K562 (cell line): ENCODE results near the gene ZNF837. TPM values are rescaled to one million over a fixed set of nuclear protein-coding genes. Genes with fewer than 3 reads are reported as not detected.
A peak's percentile ranks its signal among the peaks of the same experiment; 100 is the strongest.

ENCODE experiments used
- ETV6 ChIP-seq, 3 experiments: fragments of 150-350 bp in 1 of 3; sonication (generic) in 1 of 3; formaldehyde crosslinking in 1 of 3; IDR thresholded peaks; 2 replicates each; pipeline versions ENCODE4 v1.6.1 to v1.8.0; 2014 to 2022; ENCODE audit warnings: borderline replicate concordance in 2 of 3, low read depth in 2 of 3, antibody characterized with exemption in 1 of 3, low read length in 1 of 3, mild to moderate bottlenecking in 1 of 3, missing genetic modification reagents in 1 of 3
- GABPB1 ChIP-seq: sonication (generic); formaldehyde crosslinking; IDR thresholded peaks from 2 replicates; pipeline ENCODE4 v1.8.0; 2022; ENCODE audit warnings: mild to moderate bottlenecking, missing genetic modification reagents
- MAFF ChIP-seq: IDR thresholded peaks from 2 replicates; pipeline ENCODE4 v1.6.1; 2012; ENCODE audit warnings: low read length, improper control_type of control experiment
- NONO ChIP-seq, 2 experiments: fragments of 200-400 bp in 1 of 2; fragments of 450-650 bp in 1 of 2; formaldehyde crosslinking in 1 of 2; IDR thresholded peaks; 2 replicates each; pipeline ENCODE4 v1.6.1; 2017; ENCODE audit warnings: low read depth in 2 of 2, mild to moderate bottlenecking in 2 of 2, moderate library complexity in 2 of 2, low read length in 1 of 2
- PURB ChIP-seq: sonication (generic); formaldehyde crosslinking; IDR thresholded peaks from 2 replicates; pipeline ENCODE4 v1.9.0; 2021; ENCODE audit warnings: low read depth, mild to moderate bottlenecking, missing genetic modification reagents
- SP1 ChIP-seq: sonication (generic); formaldehyde crosslinking; IDR thresholded peaks from 2 replicates; pipeline ENCODE4 v1.8.1; 2022; ENCODE audit warnings: mild to moderate bottlenecking, missing genetic modification reagents
- TAF9B ChIP-seq: fragments of 450-650 bp; IDR thresholded peaks from 2 replicates; pipeline ENCODE4 v1.6.1; 2018; ENCODE audit warnings: mild to moderate bottlenecking; ENCODE audit not compliant: partially characterized antibody
- polyA plus RNA-seq, 8 experiments: library from polyadenylated mRNA; depleted of rRNA in 4 of 8; stranded (reverse) in 5 of 8; unstranded in 3 of 8; fragments of >200 nt; fragmentation: Nextera tagmentation in 2 of 8; fragmentation: Illumina TruSeq in 1 of 8; extraction: Ambion mirVana in 2 of 8; extraction: Trizol in 1 of 8; gene quantifications; 2 replicates each; pipeline versions ENCODE4 v1.2.1 to v1.2.3, GENCODE V29; 2011 to 2014; ENCODE audit warnings: inconsistent platforms in 1 of 8, missing spikeins in 1 of 8
- total RNA-seq, 7 experiments: library from RNA; depleted of rRNA in 6 of 7; stranded (reverse); fragments of >200 nt in 6 of 7; fragmentation: Illumina TruSeq in 2 of 7; extraction: Trizol in 2 of 7; gene quantifications; 2 replicates each; pipeline versions ENCODE4 v1.2.1 to v1.2.3, GENCODE V29; 2011 to 2021; ENCODE audit warnings: low replicate concordance in 1 of 7
- TF ChIP-seq, protein P1 (sequence below): sonication (generic); formaldehyde crosslinking; IDR thresholded peaks from 2 replicates; pipeline ENCODE4 v1.8.0; 2022; ENCODE audit warnings: missing genetic modification reagents, mild to moderate bottlenecking, moderate library complexity, borderline replicate concordance
- TF ChIP-seq, protein P2 (sequence below): sonication (generic); formaldehyde crosslinking; IDR thresholded peaks from 2 replicates; pipeline ENCODE4 v1.8.0; 2022; ENCODE audit warnings: mild to moderate bottlenecking, missing genetic modification reagents
- TF ChIP-seq, protein P3 (sequence below): fragments of 450-650 bp; formaldehyde crosslinking; IDR thresholded peaks from 2 replicates; pipeline ENCODE4 v1.4.0; 2020; ENCODE audit warnings: mild to moderate bottlenecking, moderate library complexity
- TF ChIP-seq, protein P4 (sequence below), 3 experiments: fragments of 200-800 bp in 1 of 3; fragments of 250-450 bp in 1 of 3; fragments of 450-650 bp in 1 of 3; sonication (Bioruptor Pico) in 1 of 3; sonication (Bioruptor generic) in 1 of 3; formaldehyde crosslinking in 1 of 3; IDR thresholded peaks; 2 replicates each; pipeline versions ENCODE4 v1.6.1 to v1.8.0; 2016 to 2022; ENCODE audit warnings: mild to moderate bottlenecking in 2 of 3, missing genetic modification characterization in 2 of 3, missing compliant biosample characterization in 1 of 3, moderate library complexity in 1 of 3
- TF ChIP-seq, protein P5 (sequence below): IDR thresholded peaks from 2 replicates; pipeline ENCODE4 v1.6.1; 2014; ENCODE audit warnings: antibody characterized with exemption

The ZNF837 gene
- total and polyA plus RNA-seq, 9 of the 15 experiments (the other 6 are each of a cell fraction or from before 2014, with no cell fraction given), result 0.11 to 2.1 (median 0.57) TPM; not detected in 4

DNA sequence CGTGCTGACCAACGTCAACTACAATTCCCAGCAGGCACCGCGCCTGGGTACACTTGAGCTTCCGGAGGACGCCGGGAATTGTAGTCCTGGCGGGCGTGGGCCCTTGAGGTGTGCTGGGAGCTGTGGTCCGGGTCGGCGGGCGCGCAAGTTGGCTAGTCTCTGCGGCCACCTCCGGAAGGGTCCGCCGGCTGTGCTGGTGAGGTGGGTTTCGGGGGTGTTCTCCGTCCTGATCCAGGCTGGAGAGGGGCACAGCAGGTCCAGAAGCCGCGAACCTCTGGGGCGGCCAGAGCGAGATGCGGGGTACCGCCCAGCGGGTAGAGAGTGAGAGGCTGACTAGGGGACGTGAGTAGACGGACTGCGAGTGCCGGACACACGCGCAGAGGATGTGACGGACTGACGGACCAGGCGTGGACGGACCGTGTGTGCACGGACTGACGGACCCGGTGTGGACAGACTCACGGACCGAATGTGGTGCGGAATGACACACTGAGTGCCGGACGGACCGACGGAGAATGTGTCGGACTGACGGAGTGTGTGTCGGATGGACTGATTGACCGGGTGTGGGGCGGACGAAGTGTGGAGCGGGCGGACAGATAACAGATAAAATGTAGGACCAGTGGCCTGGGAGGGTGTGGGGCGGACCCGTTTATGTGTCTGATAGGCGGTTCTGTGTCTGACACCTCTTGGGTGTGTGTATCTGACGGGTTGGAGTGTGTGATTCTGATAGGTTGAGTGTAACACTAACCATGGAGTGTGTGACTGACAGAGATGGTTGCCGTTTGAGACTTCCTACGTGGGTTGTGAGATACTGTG lies 53.7 kb downstream of the ZNF837 start, which contains the start of gene ZSCAN22 (continued):
- TF ChIP-seq SP1 (CRISPR knock-in tag) (peak; percentile 96), NONO (IDR thresholded peaks at IDR 0.05; ENCODE audit: low read depth in 2 of 2, low read length in 1 of 2) (0 out of 4 replicates have a peak, but pooled peaks of 1 of the 2 experiments have one; percentile 13), TAF9B (peak; percentile 81), ETV6 (IDR thresholded peaks at IDR 0.05; ENCODE audit: borderline replicate concordance in 1 of 2, low read depth in 2 of 2, low read length in 1 of 2) (no peak; a peak in 1 of 4 replicates), ETV6 (CRISPR knock-in tag; IDR thresholded peaks at IDR 0.05; ENCODE audit: borderline replicate concordance) (no peak), GABPB1 (peak; percentile 99), MAFF (no peak), PURB (CRISPR knock-in tag) (no peak)
- TF ChIP-seq, protein P1, sequence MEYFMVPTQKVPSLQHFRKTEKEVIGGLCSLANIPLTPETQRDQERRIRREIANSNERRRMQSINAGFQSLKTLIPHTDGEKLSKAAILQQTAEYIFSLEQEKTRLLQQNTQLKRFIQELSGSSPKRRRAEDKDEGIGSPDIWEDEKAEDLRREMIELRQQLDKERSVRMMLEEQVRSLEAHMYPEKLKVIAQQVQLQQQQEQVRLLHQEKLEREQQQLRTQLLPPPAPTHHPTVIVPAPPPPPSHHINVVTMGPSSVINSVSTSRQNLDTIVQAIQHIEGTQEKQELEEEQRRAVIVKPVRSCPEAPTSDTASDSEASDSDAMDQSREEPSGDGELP (CRISPR knock-in tag), result peak; percentile 90
- TF ChIP-seq, protein P2, sequence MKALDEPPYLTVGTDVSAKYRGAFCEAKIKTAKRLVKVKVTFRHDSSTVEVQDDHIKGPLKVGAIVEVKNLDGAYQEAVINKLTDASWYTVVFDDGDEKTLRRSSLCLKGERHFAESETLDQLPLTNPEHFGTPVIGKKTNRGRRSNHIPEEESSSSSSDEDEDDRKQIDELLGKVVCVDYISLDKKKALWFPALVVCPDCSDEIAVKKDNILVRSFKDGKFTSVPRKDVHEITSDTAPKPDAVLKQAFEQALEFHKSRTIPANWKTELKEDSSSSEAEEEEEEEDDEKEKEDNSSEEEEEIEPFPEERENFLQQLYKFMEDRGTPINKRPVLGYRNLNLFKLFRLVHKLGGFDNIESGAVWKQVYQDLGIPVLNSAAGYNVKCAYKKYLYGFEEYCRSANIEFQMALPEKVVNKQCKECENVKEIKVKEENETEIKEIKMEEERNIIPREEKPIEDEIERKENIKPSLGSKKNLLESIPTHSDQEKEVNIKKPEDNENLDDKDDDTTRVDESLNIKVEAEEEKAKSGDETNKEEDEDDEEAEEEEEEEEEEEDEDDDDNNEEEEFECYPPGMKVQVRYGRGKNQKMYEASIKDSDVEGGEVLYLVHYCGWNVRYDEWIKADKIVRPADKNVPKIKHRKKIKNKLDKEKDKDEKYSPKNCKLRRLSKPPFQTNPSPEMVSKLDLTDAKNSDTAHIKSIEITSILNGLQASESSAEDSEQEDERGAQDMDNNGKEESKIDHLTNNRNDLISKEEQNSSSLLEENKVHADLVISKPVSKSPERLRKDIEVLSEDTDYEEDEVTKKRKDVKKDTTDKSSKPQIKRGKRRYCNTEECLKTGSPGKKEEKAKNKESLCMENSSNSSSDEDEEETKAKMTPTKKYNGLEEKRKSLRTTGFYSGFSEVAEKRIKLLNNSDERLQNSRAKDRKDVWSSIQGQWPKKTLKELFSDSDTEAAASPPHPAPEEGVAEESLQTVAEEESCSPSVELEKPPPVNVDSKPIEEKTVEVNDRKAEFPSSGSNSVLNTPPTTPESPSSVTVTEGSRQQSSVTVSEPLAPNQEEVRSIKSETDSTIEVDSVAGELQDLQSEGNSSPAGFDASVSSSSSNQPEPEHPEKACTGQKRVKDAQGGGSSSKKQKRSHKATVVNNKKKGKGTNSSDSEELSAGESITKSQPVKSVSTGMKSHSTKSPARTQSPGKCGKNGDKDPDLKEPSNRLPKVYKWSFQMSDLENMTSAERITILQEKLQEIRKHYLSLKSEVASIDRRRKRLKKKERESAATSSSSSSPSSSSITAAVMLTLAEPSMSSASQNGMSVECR (CRISPR knock-in tag), result peak; percentile 97
- TF ChIP-seq, protein P3, sequence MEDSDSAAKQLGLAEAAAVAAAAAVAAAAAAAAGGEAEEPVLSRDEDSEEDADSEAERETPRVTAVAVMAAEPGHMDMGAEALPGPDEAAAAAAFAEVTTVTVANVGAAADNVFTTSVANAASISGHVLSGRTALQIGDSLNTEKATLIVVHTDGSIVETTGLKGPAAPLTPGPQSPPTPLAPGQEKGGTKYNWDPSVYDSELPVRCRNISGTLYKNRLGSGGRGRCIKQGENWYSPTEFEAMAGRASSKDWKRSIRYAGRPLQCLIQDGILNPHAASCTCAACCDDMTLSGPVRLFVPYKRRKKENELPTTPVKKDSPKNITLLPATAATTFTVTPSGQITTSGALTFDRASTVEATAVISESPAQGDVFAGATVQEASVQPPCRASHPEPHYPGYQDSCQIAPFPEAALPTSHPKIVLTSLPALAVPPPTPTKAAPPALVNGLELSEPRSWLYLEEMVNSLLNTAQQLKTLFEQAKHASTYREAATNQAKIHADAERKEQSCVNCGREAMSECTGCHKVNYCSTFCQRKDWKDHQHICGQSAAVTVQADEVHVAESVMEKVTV, result no peak
- TF ChIP-seq, protein P4, sequence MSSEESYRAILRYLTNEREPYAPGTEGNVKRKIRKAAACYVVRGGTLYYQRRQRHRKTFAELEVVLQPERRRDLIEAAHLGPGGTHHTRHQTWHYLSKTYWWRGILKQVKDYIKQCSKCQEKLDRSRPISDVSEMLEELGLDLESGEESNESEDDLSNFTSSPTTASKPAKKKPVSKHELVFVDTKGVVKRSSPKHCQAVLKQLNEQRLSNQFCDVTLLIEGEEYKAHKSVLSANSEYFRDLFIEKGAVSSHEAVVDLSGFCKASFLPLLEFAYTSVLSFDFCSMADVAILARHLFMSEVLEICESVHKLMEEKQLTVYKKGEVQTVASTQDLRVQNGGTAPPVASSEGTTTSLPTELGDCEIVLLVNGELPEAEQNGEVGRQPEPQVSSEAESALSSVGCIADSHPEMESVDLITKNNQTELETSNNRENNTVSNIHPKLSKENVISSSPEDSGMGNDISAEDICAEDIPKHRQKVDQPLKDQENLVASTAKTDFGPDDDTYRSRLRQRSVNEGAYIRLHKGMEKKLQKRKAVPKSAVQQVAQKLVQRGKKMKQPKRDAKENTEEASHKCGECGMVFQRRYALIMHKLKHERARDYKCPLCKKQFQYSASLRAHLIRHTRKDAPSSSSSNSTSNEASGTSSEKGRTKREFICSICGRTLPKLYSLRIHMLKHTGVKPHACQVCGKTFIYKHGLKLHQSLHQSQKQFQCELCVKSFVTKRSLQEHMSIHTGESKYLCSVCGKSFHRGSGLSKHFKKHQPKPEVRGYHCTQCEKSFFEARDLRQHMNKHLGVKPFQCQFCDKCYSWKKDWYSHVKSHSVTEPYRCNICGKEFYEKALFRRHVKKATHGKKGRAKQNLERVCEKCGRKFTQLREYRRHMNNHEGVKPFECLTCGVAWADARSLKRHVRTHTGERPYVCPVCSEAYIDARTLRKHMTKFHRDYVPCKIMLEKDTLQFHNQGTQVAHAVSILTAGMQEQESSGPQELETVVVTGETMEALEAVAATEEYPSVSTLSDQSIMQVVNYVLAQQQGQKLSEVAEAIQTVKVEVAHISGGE (CRISPR knock-in tag; IDR thresholded peaks at IDR 0.05), result peak; percentile 95 to 99 (median 98)
- TF ChIP-seq, protein P5, sequence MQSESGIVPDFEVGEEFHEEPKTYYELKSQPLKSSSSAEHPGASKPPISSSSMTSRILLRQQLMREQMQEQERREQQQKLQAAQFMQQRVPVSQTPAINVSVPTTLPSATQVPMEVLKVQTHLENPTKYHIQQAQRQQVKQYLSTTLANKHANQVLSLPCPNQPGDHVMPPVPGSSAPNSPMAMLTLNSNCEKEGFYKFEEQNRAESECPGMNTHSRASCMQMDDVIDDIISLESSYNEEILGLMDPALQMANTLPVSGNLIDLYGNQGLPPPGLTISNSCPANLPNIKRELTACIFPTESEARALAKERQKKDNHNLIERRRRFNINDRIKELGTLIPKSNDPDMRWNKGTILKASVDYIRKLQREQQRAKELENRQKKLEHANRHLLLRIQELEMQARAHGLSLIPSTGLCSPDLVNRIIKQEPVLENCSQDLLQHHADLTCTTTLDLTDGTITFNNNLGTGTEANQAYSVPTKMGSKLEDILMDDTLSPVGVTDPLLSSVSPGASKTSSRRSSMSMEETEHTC, result no peak; the same call in 1 of the 2 replicates
